Measurements from ENCODE around the gene TMPRSS3. TPM values are rescaled to one million over a fixed set of nuclear protein-coding genes. Genes with fewer than 3 reads are reported as not detected.

TMPRSS3 gene
- total RNA-seq, 2 donors from 2014 or later, result 0.19 to 8.4 TPM

- H3K4me3 Mint-ChIP-seq, result no peak overlapping the region
- peaks cover 13 to 30% of the 10 kb centered on the region in 2 donors for H3K27me3 Mint-ChIP-seq
- no peaks in the 10 kb centered on the region for H3K9me3 Mint-ChIP-seq
- no peaks in the 10 kb centered on the region for H3K4me1 Mint-ChIP-seq (ENCODE audit: low read depth in 2 of 2)
- H3K27ac Mint-ChIP-seq, result no peak overlapping the region
- ATAC-seq, result no peak
- no peak for DNase-seq (ENCODE audit: low spot score)
- H3K36me3 Mint-ChIP-seq, result no peaks in the 10 kb centered on the region
Observed at GRCh38 chr21:42363312-42363711, 32.5 kb downstream of the TMPRSS3 start.

DNA sequence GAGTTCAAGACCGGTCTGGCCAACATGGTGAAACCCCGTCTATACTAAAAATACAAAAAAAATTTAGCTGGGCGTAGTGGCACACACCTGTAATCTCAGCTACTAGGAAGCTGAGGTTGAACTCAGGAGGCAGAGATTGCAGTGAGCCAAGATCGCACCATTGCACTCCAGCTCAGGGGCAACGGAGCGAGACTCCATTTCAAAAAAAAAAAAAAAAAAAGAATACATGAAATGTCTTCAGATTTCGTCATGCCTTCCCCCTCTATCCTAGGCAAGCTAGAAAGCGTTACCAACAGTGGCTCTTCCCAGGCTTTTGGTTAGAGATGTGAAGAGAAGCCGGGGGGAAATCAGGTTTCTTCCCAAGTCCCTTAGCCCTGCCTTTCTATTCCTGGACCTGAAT is 33.2 kb downstream of the TMPRSS3 start:
- no peak overlapping the region for H3K27ac Mint-ChIP-seq
- ATAC-seq (no peak), DNase-seq (ENCODE audit: low spot score) (no peak)
- H3K9me3 Mint-ChIP-seq, result no peaks in the 10 kb centered on the region
- H3K4me3 Mint-ChIP-seq, result no peak overlapping the region
- H3K27me3 Mint-ChIP-seq, result peaks cover 15 to 32% of the 10 kb centered on the region in 2 donors
- H3K36me3 Mint-ChIP-seq, result no peaks in the 10 kb centered on the region
- H3K4me1 Mint-ChIP-seq (ENCODE audit: low read depth in 2 of 2), result no peaks in the 10 kb centered on the region

- ATAC-seq (no peak), DNase-seq (ENCODE audit: low spot score) (no peak)
- H3K36me3 Mint-ChIP-seq, result no peaks in the 10 kb centered on the region
- no peak overlapping the region for H3K4me3 Mint-ChIP-seq
- H3K27me3 Mint-ChIP-seq, result peaks cover 15 to 33% of the 10 kb centered on the region in 2 donors
- H3K9me3 Mint-ChIP-seq, result no peaks in the 10 kb centered on the region
- no peak overlapping the region for H3K27ac Mint-ChIP-seq
- H3K4me1 Mint-ChIP-seq (ENCODE audit: low read depth in 2 of 2), result no peaks in the 10 kb centered on the region
Observed at GRCh38 chr21:42362198-42362597, 33.7 kb downstream of the TMPRSS3 start.

DNA sequence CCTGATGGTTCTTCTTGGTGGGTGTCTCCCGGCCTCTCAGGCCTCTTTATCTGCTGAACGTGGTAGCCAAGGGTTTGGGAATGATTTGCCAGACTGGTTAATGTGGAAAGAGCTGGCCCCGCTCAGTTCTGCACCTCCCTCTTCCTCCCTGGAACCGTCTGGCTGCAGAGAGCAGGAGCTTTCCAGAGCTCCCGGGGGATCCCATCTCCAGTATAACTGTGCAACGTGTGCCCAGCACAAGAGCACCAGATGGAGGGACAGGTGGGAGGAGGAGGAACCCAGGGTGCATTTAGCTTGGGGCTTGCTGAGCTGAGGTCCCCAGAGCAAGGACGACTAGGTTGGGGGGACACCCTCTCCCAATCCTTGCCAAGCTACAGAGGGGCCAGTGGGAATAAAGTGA is 34.6 kb downstream of the TMPRSS3 start:
- ATAC-seq (no peak), DNase-seq (ENCODE audit: low spot score) (no peak)
- H3K36me3 Mint-ChIP-seq, result no peaks in the 10 kb centered on the region
- no peak overlapping the region for H3K4me3 Mint-ChIP-seq
- H3K9me3 Mint-ChIP-seq, result no peaks in the 10 kb centered on the region
- no peaks in the 10 kb centered on the region for H3K4me1 Mint-ChIP-seq (ENCODE audit: low read depth in 2 of 2)
- peaks cover 15 to 38% of the 10 kb centered on the region in 2 donors for H3K27me3 Mint-ChIP-seq
- no peak overlapping the region for H3K27ac Mint-ChIP-seq

GRCh38 chr21:42360317-42360716 is 35.5 kb downstream of the TMPRSS3 start:
- ATAC-seq (no peak), DNase-seq (ENCODE audit: low spot score) (no peak)
- no peaks in the 10 kb centered on the region for H3K36me3 Mint-ChIP-seq
- no peak overlapping the region for H3K4me3 Mint-ChIP-seq
- no peaks in the 10 kb centered on the region for H3K9me3 Mint-ChIP-seq
- H3K4me1 Mint-ChIP-seq (ENCODE audit: low read depth in 2 of 2), result no peaks in the 10 kb centered on the region
- no peak overlapping the region for H3K27ac Mint-ChIP-seq
- H3K27me3 Mint-ChIP-seq, result peaks cover 18 to 39% of the 10 kb centered on the region in 2 donors

DNA sequence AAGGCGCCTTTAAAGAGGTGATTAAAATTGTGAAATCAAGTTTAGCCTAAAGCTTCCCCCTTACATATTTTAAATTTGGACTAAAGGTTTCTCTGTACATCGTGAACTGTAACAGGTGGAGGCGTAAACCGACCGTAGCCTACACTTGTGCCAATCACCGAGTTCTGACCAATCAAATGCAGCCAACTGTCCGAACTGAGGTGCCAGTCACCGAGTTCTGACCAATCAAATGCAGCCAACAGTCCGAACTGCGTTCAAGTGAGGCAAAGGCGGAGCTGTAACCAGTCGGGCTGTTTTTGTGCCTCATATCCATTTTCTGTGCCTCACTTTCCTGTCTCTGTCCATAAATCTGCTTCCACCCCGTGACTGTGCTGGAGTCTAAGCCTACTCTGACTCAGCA is 36.9 kb downstream of the TMPRSS3 start:
- Mint-ChIP-seq H3K27ac (no peak overlapping the region), H3K36me3 (peaks cover 8% of the 10 kb centered on the region), H3K9me3 (peaks cover 4% of the 10 kb centered on the region), H3K4me3 (no peak overlapping the region), H3K27me3 (peaks cover 24 to 36% of the 10 kb centered on the region in 2 donors), H3K4me1 (ENCODE audit: low read depth in 2 of 2) (no peaks in the 10 kb centered on the region)
- DNase-seq (ENCODE audit: low spot score) (no peak), ATAC-seq (no peak)

DNA sequence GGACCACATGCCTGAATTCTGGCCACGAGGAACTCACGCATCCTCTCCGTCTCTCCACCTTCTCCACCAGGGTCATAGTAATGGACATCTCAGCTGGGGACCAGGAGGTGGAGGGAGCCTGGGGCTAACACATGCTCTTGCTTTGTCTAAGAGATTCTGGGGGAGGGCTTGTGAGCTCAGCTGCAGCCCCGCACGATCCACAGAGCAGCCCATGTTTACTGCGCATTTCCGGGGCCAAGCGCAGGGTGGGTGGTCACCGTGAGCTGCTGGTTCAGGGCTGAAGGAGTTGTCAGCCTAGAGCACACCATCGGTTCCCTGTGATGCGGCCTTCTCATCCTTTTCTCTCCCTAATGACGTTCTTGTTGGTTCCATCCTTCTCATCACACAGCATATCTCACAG is 37.6 kb downstream of the TMPRSS3 start:
- Mint-ChIP-seq H3K36me3 (peaks cover 8% of the 10 kb centered on the region), H3K27ac (no peak overlapping the region), H3K27me3 (peaks cover 28 to 36% of the 10 kb centered on the region in 2 donors), H3K4me1 (ENCODE audit: low read depth in 2 of 2) (no peaks in the 10 kb centered on the region), H3K9me3 (peaks cover 8% of the 10 kb centered on the region), H3K4me3 (no peak overlapping the region)
- no peak for DNase-seq (ENCODE audit: low spot score)
- ATAC-seq, result no peak

GRCh38 chr21:42357307-42357706 is 38.5 kb downstream of the TMPRSS3 start:
- H3K27ac Mint-ChIP-seq, result no peak overlapping the region
- DNase-seq (ENCODE audit: low spot score) (no peak), ATAC-seq (no peak)
- peaks cover 32 to 36% of the 10 kb centered on the region in 2 donors for H3K27me3 Mint-ChIP-seq
- H3K36me3 Mint-ChIP-seq, result peaks cover 8% of the 10 kb centered on the region
- H3K4me1 Mint-ChIP-seq (ENCODE audit: low read depth in 2 of 2), result no peaks in the 10 kb centered on the region
- no peak overlapping the region for H3K4me3 Mint-ChIP-seq
- peaks cover 8% of the 10 kb centered on the region for H3K9me3 Mint-ChIP-seq

GRCh38 chr21:42356650-42357049 is 39.2 kb downstream of the TMPRSS3 start:
- Mint-ChIP-seq H3K36me3 (peaks cover 8% of the 10 kb centered on the region), H3K27me3 (peaks cover 31 to 32% of the 10 kb centered on the region in 2 donors), H3K9me3 (peaks cover 8% of the 10 kb centered on the region)

GRCh38 chr21:42356046-42356445 is 39.8 kb downstream of the TMPRSS3 start:
- Mint-ChIP-seq H3K9me3 (peaks cover 8% of the 10 kb centered on the region), H3K36me3 (peaks cover 8% of the 10 kb centered on the region), H3K27ac (no peak overlapping the region), H3K4me3 (no peak overlapping the region), H3K4me1 (ENCODE audit: low read depth in 2 of 2) (no peaks in the 10 kb centered on the region), H3K27me3 (peaks cover 32% of the 10 kb centered on the region in 2 donors)
- DNase-seq (ENCODE audit: low spot score) (no peak), ATAC-seq (no peak)

More at GRCh38 chr21:42356650-42357049, 39.2 kb downstream of the TMPRSS3 start:
- no peaks in the 10 kb centered on the region for H3K4me1 Mint-ChIP-seq (ENCODE audit: low read depth in 2 of 2)
- no peak overlapping the region for H3K27ac Mint-ChIP-seq
- ATAC-seq (no peak), DNase-seq (ENCODE audit: low spot score) (no peak)
- no peak overlapping the region for H3K4me3 Mint-ChIP-seq

GRCh38 chr21:42353623-42354022 is 42.2 kb downstream of the TMPRSS3 start:
- H3K27ac Mint-ChIP-seq, result no peak overlapping the region

GRCh38 chr21:42352441-42353095 is 43.3 kb downstream of the TMPRSS3 start:
- H3K27ac Mint-ChIP-seq, result no peak overlapping the region
- H3K36me3 Mint-ChIP-seq, result peaks cover 8% of the 10 kb centered on the region
- no peak for DNase-seq (ENCODE audit: low spot score)

More at GRCh38 chr21:42353623-42354022, 42.2 kb downstream of the TMPRSS3 start:
- DNase-seq (ENCODE audit: low spot score) (no peak), ATAC-seq (no peak)
- Mint-ChIP-seq H3K9me3 (peaks cover 8% of the 10 kb centered on the region), H3K4me1 (ENCODE audit: low read depth in 2 of 2) (no peaks in the 10 kb centered on the region), H3K36me3 (peaks cover 8% of the 10 kb centered on the region), H3K4me3 (no peak overlapping the region), H3K27me3 (peaks cover 30 to 31% of the 10 kb centered on the region in 2 donors)

GRCh38 chr21:42351626-42352440 is 44.0 kb downstream of the TMPRSS3 start:
- no peak overlapping the region for H3K4me3 Mint-ChIP-seq
- H3K4me1 Mint-ChIP-seq (ENCODE audit: low read depth in 2 of 2), result no peaks in the 10 kb centered on the region
- no peak for DNase-seq (ENCODE audit: low spot score)
- H3K27ac Mint-ChIP-seq, result no peak overlapping the region
- no peak for ATAC-seq
- H3K9me3 Mint-ChIP-seq, result peaks cover 8% of the 10 kb centered on the region
- peaks cover 8% of the 10 kb centered on the region for H3K36me3 Mint-ChIP-seq
- peaks cover 23 to 24% of the 10 kb centered on the region in 2 donors for H3K27me3 Mint-ChIP-seq

More at GRCh38 chr21:42352441-42353095, 43.3 kb downstream of the TMPRSS3 start:
- Mint-ChIP-seq H3K4me1 (ENCODE audit: low read depth in 2 of 2) (no peaks in the 10 kb centered on the region), H3K27me3 (peaks cover 24 to 29% of the 10 kb centered on the region in 2 donors), H3K9me3 (peaks cover 8% of the 10 kb centered on the region), H3K4me3 (no peak overlapping the region)
- no peak for ATAC-seq

- H3K27ac Mint-ChIP-seq, result no peak within 1 kb of the TSS
- H3K4me1 Mint-ChIP-seq (ENCODE audit: low read depth in 2 of 2), result no peaks in the 10 kb centered on the region
- ATAC-seq (no peak), DNase-seq (ENCODE audit: low spot score) (no peak)
- H3K27me3 Mint-ChIP-seq, result peaks cover 22 to 24% of the 10 kb centered on the region in 2 donors
- no peak within 1 kb of the TSS for H3K4me3 Mint-ChIP-seq
- H3K9me3 Mint-ChIP-seq, result peaks cover 8% of the 10 kb centered on the region
- peaks cover 8% of the 10 kb centered on the region for H3K36me3 Mint-ChIP-seq
Observed at GRCh38 chr21:42350927-42351426, 44.9 kb downstream of the TMPRSS3 start, which contains the start of gene TFF2. TFF2 (minus strand) TSS chr21:42350994; CDS start chr21:42350957, 37 bp downstream.

All from natural killer cell treated with Interleukin-12 subunit alpha and Interleukin-12 subunit beta and Interleukin-15 and Interleukin-18, amount 100 ng/mL, for 72 hours (primary cell).